Right cardiac atrium (tissue), 5 donors: ENCODE data around the gene FYTTD1. TPM values are rescaled to one million over a fixed set of nuclear protein-coding genes. Genes with fewer than 3 reads are reported as not detected.

Experiments
- ATAC-seq, 2 donors: fragments of 200-7000 bp; cut with Tn5 transposase; one replicate each; pipeline versions ENCODE4 v1.8.0 to v1.9.1; 2020; ENCODE audit warnings: moderate library complexity in 2 of 2, mild to moderate bottlenecking in 1 of 2
- DNase-seq, 3 donors: peaks; one replicate each; pipeline ENCODE4 v3.0.0-alpha.2; 2020
- H3K27ac ChIP-seq: one replicate; pipeline ENCODE4 v1.5.1; 2013; ENCODE audit warnings: mild to moderate bottlenecking, low read length, control low read depth, moderate library complexity
- H3K27me3 ChIP-seq: one replicate; pipeline ENCODE4 v1.6.1; 2013; ENCODE audit not compliant: control insufficient read depth, insufficient read depth
- H3K4me1 ChIP-seq: one replicate; pipeline ENCODE4 v1.6.1; 2013; ENCODE audit warnings: low read length; ENCODE audit not compliant: control insufficient read depth, insufficient read depth
- H3K4me3 ChIP-seq: one replicate; pipeline ENCODE4 v1.5.1; 2013; ENCODE audit warnings: low read length, control low read depth
- H3K9me3 ChIP-seq: one replicate; pipeline ENCODE4 v1.6.1; 2013; ENCODE audit warnings: low read length; ENCODE audit not compliant: control insufficient read depth
- WGBS: extraction: QIAGEN DNeasy Blood & Tissue Kit; methylation state at CpG from one replicate; pipeline ENCODE4 v1.1.7; 2013; 5-methylcytosine and 5-hydroxymethylcytosine counted together
- intact Hi-C, 4 donors: fragments of 100-400 bp; cut with DNase I; formaldehyde crosslinking; loops; one replicate each; pipeline versions ENCODE4 v1.11.0 to v1.14.0; 2022 to 2023
- polyA plus RNA-seq: library from polyadenylated mRNA; stranded (reverse); fragments of 200-250 nt; gene quantifications from one replicate; pipeline ENCODE4 v1.2.3, GENCODE V29; 2013
- total RNA-seq, 4 donors: library from RNA; stranded (reverse); fragmentation: NEBNext Ultra II Directional; extraction: Animal tissue kit (Norgen Biotek cat#: 25700); gene quantifications; one replicate each; pipeline ENCODE4 v1.2.1, GENCODE V29; 2021
- donor health status: healthy with polysubstance abuse.
- donor health status: DM: no; HTN: yes; CAD: no.
- donor health status: DM: no; HTN: no; CAD: no.
- donor health status: DM: no; HTN: yes; CAD: no; lungs with severe emphysema.
- donor health status: DM: yes; HTN: yes; CAD: no.

FYTTD1 gene
- total and polyA plus RNA-seq, 5 donors: 17.2 to 61.0 (median 58.0) TPM

DNA sequence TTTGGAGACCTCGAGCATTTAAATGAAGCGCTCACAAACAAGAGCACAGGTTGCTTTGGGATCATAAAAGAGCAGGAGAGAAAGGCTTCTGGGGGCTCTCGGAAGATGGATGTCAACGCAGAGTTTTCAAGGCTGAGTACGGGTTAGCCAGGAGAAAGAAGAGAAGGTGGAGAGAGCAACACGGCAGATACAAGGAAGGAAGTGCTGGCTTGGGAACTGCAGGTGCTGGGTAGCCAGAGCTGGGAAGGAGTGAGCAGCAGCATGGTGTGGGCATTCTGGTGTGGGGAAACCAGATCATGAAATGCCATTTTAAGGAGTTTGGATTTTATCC lies 12.4 kb upstream of the FYTTD1 start:
- intact Hi-C loops: no loop called here
- no peaks in the 10 kb centered on the region for H3K9me3 ChIP-seq
- H3K4me3 ChIP-seq: peak overlapping the region; percentile 80
- ATAC-seq: peak; percentile 2 to 5
- DNase-seq: no peak
- H3K4me1 ChIP-seq: peaks cover 2% of the 10 kb centered on the region
- peak overlapping the region; percentile 80 for H3K27ac ChIP-seq
- no peaks in the 10 kb centered on the region for H3K27me3 ChIP-seq
- 0% methylated on average over 6 of the region's 6 CpGs for WGBS

GRCh38 chr3:197737749-197738462 lies 11.8 kb upstream of the FYTTD1 start:
- ATAC-seq: no peak
- Histone ChIP-seq H3K27ac (no peak overlapping the region), H3K4me3 (no peak overlapping the region), H3K4me1 (peaks cover 2% of the 10 kb centered on the region), H3K9me3 (no peaks in the 10 kb centered on the region), H3K27me3 (no peaks in the 10 kb centered on the region)
- WGBS: 67% methylated on average over 11 of the region's 11 CpGs
- no peak for DNase-seq
- intact Hi-C loops: no loop called here

GRCh38 chr3:197742787-197743186 lies 6.9 kb upstream of the FYTTD1 start:
- no peak for ATAC-seq
- WGBS: 84% methylated on average over 3 of the region's 3 CpGs

GRCh38 chr3:197746209-197746608 lies 3.5 kb upstream of the FYTTD1 start:
- no peak for ATAC-seq
- H3K27me3 ChIP-seq: no peaks in the 10 kb centered on the region
- H3K4me3 ChIP-seq: no peak overlapping the region
- intact Hi-C loops: no loop called here
- peaks cover 4% of the 10 kb centered on the region for H3K4me1 ChIP-seq
- 68% methylated on average over 3 of the region's 3 CpGs for WGBS
- DNase-seq: no peak
- no peaks in the 10 kb centered on the region for H3K9me3 ChIP-seq
- no peak overlapping the region for H3K27ac ChIP-seq

More at GRCh38 chr3:197742787-197743186, 6.9 kb upstream of the FYTTD1 start:
- Histone ChIP-seq H3K4me3 (no peak overlapping the region), H3K9me3 (no peaks in the 10 kb centered on the region), H3K27ac (no peak overlapping the region), H3K4me1 (peaks cover 4% of the 10 kb centered on the region), H3K27me3 (no peaks in the 10 kb centered on the region)
- DNase-seq: no peak
- intact Hi-C loops: no loop called here

DNA sequence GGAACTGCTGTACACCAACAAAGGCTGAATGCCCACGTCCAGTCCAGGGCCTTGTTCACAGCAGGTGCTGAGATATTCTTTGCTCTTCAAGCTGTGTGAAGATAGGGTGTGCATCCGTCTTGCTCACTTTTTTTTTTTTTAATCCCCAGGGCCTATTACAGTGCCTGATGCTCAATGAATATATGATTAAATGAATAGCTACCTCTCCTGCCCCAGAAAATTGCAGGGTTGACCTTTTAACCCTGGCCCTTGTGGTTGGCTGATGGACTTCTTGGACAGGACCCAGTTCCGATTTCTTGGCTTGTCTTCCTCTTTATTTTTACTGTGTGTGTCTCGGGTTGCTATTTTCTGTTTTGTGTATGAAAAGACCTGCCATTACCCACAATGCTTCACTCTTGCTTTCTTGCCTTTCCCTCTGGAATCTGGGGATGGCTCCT lies 2.9 kb upstream of the FYTTD1 start:
- no peaks in the 10 kb centered on the region for H3K27me3 ChIP-seq
- H3K27ac ChIP-seq: peak overlapping the region; percentile 56
- no peak overlapping the region for H3K4me3 ChIP-seq
- peaks cover 4% of the 10 kb centered on the region for H3K4me1 ChIP-seq
- DNase-seq: peak in 1 of 3 donors; percentile 25
- WGBS: 39% methylated on average over 4 of the region's 4 CpGs
- H3K9me3 ChIP-seq: no peaks in the 10 kb centered on the region
- ATAC-seq: no peak
- intact Hi-C loops: no loop called here

- DNase-seq: no peak
- H3K27ac ChIP-seq: peak overlapping the region; percentile 87
- H3K4me3 ChIP-seq: peak overlapping the region; percentile 82
- intact Hi-C loops: no loop called here
- no peaks in the 10 kb centered on the region for H3K27me3 ChIP-seq
- WGBS: 26% methylated on average over 12 of the region's 12 CpGs
- H3K9me3 ChIP-seq: no peaks in the 10 kb centered on the region
- no peak for ATAC-seq
- peaks cover 4% of the 10 kb centered on the region for H3K4me1 ChIP-seq
These were observed 927 bp upstream of the FYTTD1 start for GRCh38 chr3:197748597-197749314.

DNA sequence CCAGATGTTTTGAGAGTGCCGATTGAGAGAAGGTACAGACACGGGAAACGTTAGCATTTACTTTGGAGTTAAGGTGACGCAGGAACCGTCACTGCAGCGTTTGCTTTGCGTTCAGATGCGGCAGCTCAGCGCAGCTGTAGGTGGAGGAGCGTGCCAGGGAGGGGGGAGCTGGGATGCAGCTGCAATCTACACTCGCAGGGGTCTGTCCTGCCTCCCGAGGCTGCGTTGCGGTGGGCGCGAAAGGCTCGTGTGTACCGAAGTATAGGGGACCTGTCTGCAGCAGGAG lies 425 bp upstream of the FYTTD1 start:
- no peaks in the 10 kb centered on the region for H3K27me3 ChIP-seq
- peak overlapping the region; percentile 82 for H3K4me3 ChIP-seq
- peaks cover 4% of the 10 kb centered on the region for H3K4me1 ChIP-seq
- intact Hi-C loops: no loop called here
- ATAC-seq: peak; percentile 27 to 47
- WGBS: under 1% methylated on average over 18 of the region's 18 CpGs
- peak overlapping the region; percentile 87 for H3K27ac ChIP-seq
- no peaks in the 10 kb centered on the region for H3K9me3 ChIP-seq
- DNase-seq: no peak

GRCh38 chr3:197750396-197750831 lies 731 bp downstream of the FYTTD1 start:
- H3K4me1 ChIP-seq: peaks cover 7% of the 10 kb centered on the region
- ATAC-seq: peak; percentile 77 to 82

GRCh38 chr3:197750858-197751737 lies 1.4 kb downstream of the FYTTD1 start:
- peak; percentile 75 to 86 (median 82) for DNase-seq
- H3K27ac ChIP-seq: peak overlapping the region; percentile 95
- 4% methylated on average over 36 of the region's 36 CpGs for WGBS
- H3K27me3 ChIP-seq: no peaks in the 10 kb centered on the region
- peak overlapping the region; percentile 82 for H3K4me3 ChIP-seq
- no peaks in the 10 kb centered on the region for H3K9me3 ChIP-seq
- intact Hi-C loops: no loop called here
- H3K4me1 ChIP-seq: peaks cover 7% of the 10 kb centered on the region
- peak; percentile 2 to 31 for ATAC-seq

More at GRCh38 chr3:197750396-197750831, 731 bp downstream of the FYTTD1 start:
- Histone ChIP-seq H3K9me3 (no peaks in the 10 kb centered on the region), H3K4me3 (peak overlapping the region; percentile 82), H3K27me3 (no peaks in the 10 kb centered on the region), H3K27ac (peak overlapping the region; percentile 95)
- peak; percentile 70 to 91 (median 84) for DNase-seq
- intact Hi-C loops: no loop called here
- under 1% methylated on average over 43 of the region's 43 CpGs for WGBS

GRCh38 chr3:197752107-197752506 lies 2.4 kb downstream of the FYTTD1 start:
- Histone ChIP-seq H3K4me3 (no peak overlapping the region), H3K27ac (peak overlapping the region; percentile 23), H3K27me3 (no peaks in the 10 kb centered on the region), H3K4me1 (peaks cover 3% of the 10 kb centered on the region), H3K9me3 (no peaks in the 10 kb centered on the region)
- 81% methylated on average over 5 of the region's 5 CpGs for WGBS
- ATAC-seq: no peak
- DNase-seq: no peak
- intact Hi-C loops: no loop called here

- Histone ChIP-seq H3K9me3 (no peaks in the 10 kb centered on the region), H3K27me3 (no peaks in the 10 kb centered on the region), H3K4me1 (peaks cover 3% of the 10 kb centered on the region), H3K4me3 (no peak overlapping the region), H3K27ac (no peak overlapping the region)
- ATAC-seq: no peak
- intact Hi-C loops: no loop called here
- 91% methylated on average over 3 of the region's 3 CpGs for WGBS
- DNase-seq: no peak
These were observed 3.6 kb downstream of the FYTTD1 start for GRCh38 chr3:197753263-197753662.
